Vagina (tissue), 2 donors: ENCODE measurements around the gene ZNF578. TPM values are rescaled to one million over a fixed set of nuclear protein-coding genes. Genes with fewer than 3 reads are reported as not detected.
"Not testable (repeated sequence)": the region's sequence is repeated elsewhere in the genome, so short reads cannot be mapped to it uniquely, and the experiment has no call there.

ENCODE experiments used
- DNase-seq, 2 donors: peaks; one replicate each; pipeline ENCODE4 v3.0.0-alpha.2; 2017; ENCODE audit errors: extremely low spot score in 2 of 2
- H3K27ac ChIP-seq: fragments of 200-600 bp; sonication (generic); one replicate; pipeline ENCODE4 v1.5.1; 2019
- H3K27me3 ChIP-seq: fragments of 200-600 bp; sonication (generic); one replicate; pipeline ENCODE4 v1.5.1; 2019
- H3K36me3 ChIP-seq, 2 donors: fragments of 200-600 bp; sonication (generic); one replicate each; pipeline ENCODE4 v1.5.1; 2017 to 2019
- H3K4me1 ChIP-seq: fragments of 200-600 bp; sonication (generic); one replicate; pipeline ENCODE4 v1.5.1; 2019
- H3K4me3 ChIP-seq, 2 donors: fragments of 200-600 bp; sonication (generic); 1 replicate in 1 of 2; 2 replicates in 1 of 2; pipeline ENCODE4 v1.5.1; 2016 to 2019
- H3K9me3 ChIP-seq: fragments of 200-600 bp; sonication (generic); one replicate; pipeline ENCODE4 v1.5.1; 2019
- POLR2A ChIP-seq, 2 donors: fragments of 450-650 bp; IDR thresholded peaks; one replicate each; pipeline ENCODE4 v1.6.1; 2017; ENCODE audit warnings: antibody characterized with exemption in 2 of 2, mild to moderate bottlenecking in 2 of 2, moderate library complexity in 2 of 2
- POLR2AphosphoS5 ChIP-seq, 2 donors: sonication (generic); formaldehyde crosslinking; IDR thresholded peaks; one replicate each; pipeline ENCODE4 v1.9.0; 2017; ENCODE audit warnings: antibody characterized with exemption in 2 of 2, mild to moderate bottlenecking in 2 of 2, low read depth in 1 of 2; ENCODE audit not compliant: insufficient read depth in 1 of 2
- intact Hi-C: fragments of 100-400 bp; cut with DNase I; formaldehyde crosslinking; loops from one replicate; pipeline ENCODE4 v1.15.1; 2023
- total RNA-seq: library from RNA; depleted of rRNA; stranded (reverse); fragments of >200 nt; gene quantifications from one replicate; pipeline ENCODE4 v1.2.3, GENCODE V29; 2016
- TF ChIP-seq, protein P1 (sequence below), 3 experiments: fragments of 450-650 bp in 2 of 3; fragments of 200-600 bp in 1 of 3; sonication (generic) in 1 of 3; IDR thresholded peaks; one replicate each; pipeline ENCODE4 v1.5.1; 2017 to 2019; ENCODE audit warnings: antibody characterized with exemption in 3 of 3, mild to moderate bottlenecking in 2 of 3, moderate library complexity in 2 of 3

ZNF578 gene
- total RNA-seq, 1 donor from 2014 or later: 2.5 TPM

DNA sequence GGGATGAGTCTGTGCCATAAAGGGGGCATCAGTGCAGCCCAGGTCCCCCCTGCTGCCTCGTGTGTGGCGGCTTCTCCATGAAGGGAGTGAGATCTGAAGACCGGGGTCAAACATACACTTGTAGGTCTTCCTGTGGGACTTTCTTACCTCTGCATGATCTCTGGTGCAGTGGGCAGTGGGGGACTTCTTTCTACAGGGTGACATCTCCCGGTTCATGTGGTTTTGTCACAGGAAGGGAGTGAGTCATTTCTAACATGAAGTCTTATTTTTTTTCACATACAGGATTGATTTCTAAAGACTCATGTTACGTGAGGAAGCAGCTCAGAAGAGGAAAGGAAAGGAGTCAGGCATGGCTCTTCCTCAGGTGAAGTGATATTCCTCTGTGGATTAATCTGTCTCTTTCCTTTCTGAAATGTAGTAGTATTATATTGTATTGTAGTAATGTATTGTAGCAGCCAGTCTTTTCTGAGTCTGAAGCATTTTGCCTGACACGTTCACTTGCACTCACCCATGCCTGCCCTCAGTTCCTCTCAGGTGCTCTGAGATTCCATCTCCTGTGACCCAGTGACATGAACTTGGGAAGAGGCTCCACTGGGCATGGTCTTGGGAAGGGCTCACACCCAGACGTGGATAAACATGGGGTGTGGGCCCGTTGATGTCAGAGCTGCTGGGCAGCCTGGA is 89.8 kb downstream of the ZNF578 start:
- Histone ChIP-seq H3K4me3 (no peak overlapping the region), H3K4me1 (no peaks in the 10 kb centered on the region), H3K36me3 (peaks cover 0 to 39% of the 10 kb centered on the region in 2 donors), H3K27ac (no peak overlapping the region), H3K27me3 (no peaks in the 10 kb centered on the region), H3K9me3 (no peaks in the 10 kb centered on the region)
- TF ChIP-seq POLR2A (IDR thresholded peaks at IDR 0.05): no peak
- TF ChIP-seq POLR2AphosphoS5 (IDR thresholded peaks at IDR 0.05; ENCODE audit: insufficient read depth in 1 of 2, low read depth in 1 of 2): no peak
- TF ChIP-seq, protein P1, sequence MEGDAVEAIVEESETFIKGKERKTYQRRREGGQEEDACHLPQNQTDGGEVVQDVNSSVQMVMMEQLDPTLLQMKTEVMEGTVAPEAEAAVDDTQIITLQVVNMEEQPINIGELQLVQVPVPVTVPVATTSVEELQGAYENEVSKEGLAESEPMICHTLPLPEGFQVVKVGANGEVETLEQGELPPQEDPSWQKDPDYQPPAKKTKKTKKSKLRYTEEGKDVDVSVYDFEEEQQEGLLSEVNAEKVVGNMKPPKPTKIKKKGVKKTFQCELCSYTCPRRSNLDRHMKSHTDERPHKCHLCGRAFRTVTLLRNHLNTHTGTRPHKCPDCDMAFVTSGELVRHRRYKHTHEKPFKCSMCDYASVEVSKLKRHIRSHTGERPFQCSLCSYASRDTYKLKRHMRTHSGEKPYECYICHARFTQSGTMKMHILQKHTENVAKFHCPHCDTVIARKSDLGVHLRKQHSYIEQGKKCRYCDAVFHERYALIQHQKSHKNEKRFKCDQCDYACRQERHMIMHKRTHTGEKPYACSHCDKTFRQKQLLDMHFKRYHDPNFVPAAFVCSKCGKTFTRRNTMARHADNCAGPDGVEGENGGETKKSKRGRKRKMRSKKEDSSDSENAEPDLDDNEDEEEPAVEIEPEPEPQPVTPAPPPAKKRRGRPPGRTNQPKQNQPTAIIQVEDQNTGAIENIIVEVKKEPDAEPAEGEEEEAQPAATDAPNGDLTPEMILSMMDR (IDR thresholded peaks at IDR 0.05): no peak
- intact Hi-C loops: no loop called here
- DNase-seq: no peak

DNA sequence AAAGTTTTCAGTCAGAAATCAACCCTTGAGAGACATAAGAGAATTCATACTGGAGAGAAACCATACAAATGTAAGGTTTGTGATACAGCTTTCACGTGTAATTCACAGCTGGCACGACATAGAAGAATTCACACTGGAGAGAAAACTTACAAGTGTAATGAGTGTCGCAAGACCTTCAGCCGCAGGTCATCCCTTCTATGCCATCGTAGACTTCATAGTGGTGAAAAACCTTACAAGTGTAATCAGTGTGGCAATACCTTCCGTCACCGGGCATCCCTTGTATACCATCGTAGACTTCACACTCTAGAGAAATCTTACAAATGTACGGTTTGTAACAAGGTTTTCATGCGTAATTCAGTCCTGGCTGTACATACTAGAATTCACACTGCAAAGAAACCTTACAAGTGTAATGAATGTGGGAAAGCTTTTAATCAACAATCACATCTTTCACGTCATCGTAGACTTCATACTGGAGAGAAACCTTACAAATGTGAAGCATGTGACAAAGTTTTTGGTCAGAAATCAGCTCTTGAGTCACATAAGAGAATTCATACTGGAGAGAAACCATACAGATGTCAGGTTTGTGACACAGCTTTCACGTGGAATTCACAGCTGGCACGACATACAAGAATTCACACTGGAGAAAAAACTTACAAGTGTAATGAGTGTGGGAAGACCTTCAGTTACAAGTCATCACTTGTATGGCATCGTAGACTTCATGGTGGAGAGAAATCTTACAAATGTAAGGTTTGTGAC is 101.0 kb downstream of the ZNF578 start:
- Histone ChIP-seq H3K27ac (no peak overlapping the region), H3K4me1 (no peaks in the 10 kb centered on the region), H3K36me3 (peaks cover 0 to 77% of the 10 kb centered on the region in 2 donors), H3K27me3 (no peaks in the 10 kb centered on the region), H3K4me3 (no peak overlapping the region), H3K9me3 (peaks cover 33% of the 10 kb centered on the region)
- intact Hi-C loops: no loop called here
- DNase-seq: no peak
- TF ChIP-seq POLR2AphosphoS5 (IDR thresholded peaks at IDR 0.05; ENCODE audit: insufficient read depth in 1 of 2, low read depth in 1 of 2) (no peak), POLR2A (IDR thresholded peaks at IDR 0.05) (no peak)
- TF ChIP-seq, protein P1 (IDR thresholded peaks at IDR 0.05): no peak

DNA sequence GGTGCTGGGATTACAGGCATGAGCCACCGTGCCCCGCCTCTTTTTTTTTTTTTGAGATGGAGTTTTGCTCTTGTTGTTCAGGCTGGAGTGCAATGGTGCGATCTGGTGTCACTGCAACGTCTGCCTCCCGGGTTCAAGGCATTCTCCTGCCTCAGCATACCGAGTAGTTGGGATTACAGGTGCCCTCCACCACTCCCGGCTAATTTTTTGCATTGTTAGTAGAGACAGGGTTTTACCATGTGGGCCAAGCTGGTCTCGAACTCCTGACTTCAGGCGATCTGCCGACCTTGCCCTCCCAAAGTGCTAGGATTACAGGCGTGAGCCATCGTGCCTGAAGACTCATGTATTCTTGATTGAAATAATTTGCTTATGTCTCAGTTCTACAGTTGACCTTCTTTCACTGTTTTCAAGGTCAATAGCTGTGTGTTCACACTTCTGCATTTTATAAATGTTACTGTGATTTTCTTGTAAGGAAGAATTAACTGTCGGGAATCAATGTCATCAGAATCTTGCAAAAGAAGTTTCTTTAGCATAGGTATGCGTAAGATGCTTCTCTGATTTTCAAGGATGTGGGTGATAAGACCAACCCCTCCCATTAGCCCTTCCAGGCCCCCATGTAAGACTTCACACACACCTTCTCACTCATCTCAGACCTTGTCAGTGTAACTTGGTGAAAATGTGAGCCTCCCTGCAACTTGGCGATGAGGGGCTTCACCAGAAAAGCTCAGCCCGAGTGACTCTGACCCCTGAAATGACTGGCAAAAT is 104.1 kb downstream of the ZNF578 start:
- no peak for DNase-seq
- Histone ChIP-seq H3K9me3 (peaks cover 33% of the 10 kb centered on the region), H3K36me3 (peaks cover 0 to 61% of the 10 kb centered on the region in 2 donors), H3K27ac (no peak overlapping the region), H3K4me1 (no peaks in the 10 kb centered on the region), H3K27me3 (no peaks in the 10 kb centered on the region), H3K4me3 (no peak overlapping the region)
- TF ChIP-seq, protein P1 (IDR thresholded peaks at IDR 0.05): no peak
- TF ChIP-seq POLR2AphosphoS5 (IDR thresholded peaks at IDR 0.05; ENCODE audit: insufficient read depth in 1 of 2, low read depth in 1 of 2): no peak
- no peak for TF ChIP-seq POLR2A (IDR thresholded peaks at IDR 0.05)
- intact Hi-C loops: no loop called here

DNA sequence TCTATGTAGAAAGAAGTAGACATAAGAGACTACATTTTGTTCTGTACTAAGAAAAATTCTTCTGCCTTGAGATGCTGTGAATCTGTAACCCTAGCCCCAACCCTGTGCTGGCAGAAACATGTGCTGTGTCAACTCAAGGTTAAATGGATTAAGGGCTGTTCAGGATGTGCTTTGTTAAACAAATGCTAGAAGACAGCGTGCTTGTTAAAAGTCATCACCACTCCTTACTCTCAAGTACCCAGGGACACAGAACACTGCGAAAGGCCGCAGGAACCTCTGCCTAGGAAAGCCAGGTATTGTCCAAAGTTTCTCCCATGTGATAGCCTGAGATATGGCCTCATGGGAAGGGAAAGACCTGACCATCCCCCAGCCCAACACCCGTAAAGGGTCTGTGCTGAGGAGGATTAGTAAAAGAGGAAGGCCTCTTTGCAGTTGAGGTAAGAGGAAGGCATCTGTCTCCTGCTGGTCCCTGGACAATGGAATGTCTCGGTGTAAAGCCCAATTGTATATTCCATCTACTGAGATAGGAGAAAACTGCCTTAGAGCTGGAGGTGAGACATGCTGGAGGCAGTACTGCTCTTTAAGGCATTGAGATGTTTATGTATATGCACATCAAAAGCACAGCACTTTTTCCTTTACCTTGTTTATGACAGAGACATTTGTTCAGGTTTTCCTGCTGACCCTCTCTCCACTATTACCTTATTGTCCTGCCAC is 105.5 kb downstream of the ZNF578 start:
- H3K27ac ChIP-seq, intact Hi-C loops, H3K4me1 ChIP-seq, H3K4me3 ChIP-seq, H3K27me3 ChIP-seq, DNase-seq: not testable (repeated sequence)
- Histone ChIP-seq H3K36me3 (peaks cover 0 to 56% of the 10 kb centered on the region in 2 donors), H3K9me3 (peaks cover 31% of the 10 kb centered on the region)

DNA sequence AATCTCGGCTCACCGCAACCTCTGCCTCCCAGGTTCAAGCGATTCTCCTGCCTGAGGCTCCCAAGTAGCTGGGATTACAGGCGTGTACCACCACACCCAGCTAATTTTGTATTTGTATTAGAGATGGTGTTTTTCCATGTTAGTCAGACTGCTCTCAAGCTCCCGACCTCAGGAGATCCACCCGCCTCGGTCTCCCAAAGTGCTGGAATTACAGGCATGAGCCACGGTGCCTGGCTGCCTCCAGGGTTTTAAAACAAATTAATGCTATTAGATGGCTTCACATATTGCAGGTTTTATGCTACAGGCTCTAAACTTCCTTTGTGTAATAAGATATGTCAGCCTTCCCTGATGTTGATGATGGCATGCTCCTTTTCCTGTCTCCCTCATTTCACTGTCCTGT is 108.3 kb downstream of the ZNF578 start:
- H3K36me3 ChIP-seq: peaks cover 0 to 42% of the 10 kb centered on the region in 2 donors
- intact Hi-C loops, H3K4me1 ChIP-seq, H3K4me3 ChIP-seq, H3K27ac ChIP-seq, DNase-seq, H3K27me3 ChIP-seq, H3K9me3 ChIP-seq: not testable (repeated sequence)

Other genes with a start within 250 kb of the ZNF578 start
- gene ZNF766, start 184.0 kb upstream of the ZNF578 start, total RNA-seq: 5.6 TPM
- 9.1 TPM for gene ZNF480, start 156.4 kb upstream of the ZNF578 start, total RNA-seq
- gene ZNF610, start 117.3 kb upstream of the ZNF578 start, total RNA-seq: 0.98 TPM
- 15.2 TPM for gene ZNF880, start 83.6 kb upstream of the ZNF578 start, total RNA-seq
- 11.0 TPM for gene ZNF528, start 55.7 kb upstream of the ZNF578 start, total RNA-seq
- not detected for gene ZNF534, start 24.4 kb upstream of the ZNF578 start, total RNA-seq
- 14.7 TPM for gene ZNF808, start 74.1 kb downstream of the ZNF578 start, total RNA-seq
- gene ZNF701, start 116.7 kb downstream of the ZNF578 start, total RNA-seq: 15.7 TPM
- 78.6 TPM for gene ZNF83, start 184.8 kb downstream of the ZNF578 start, total RNA-seq